DMS53 (cell line): ENCODE data around the gene APPBP2.

Source experiments
- DNase-seq: peaks from one replicate; lab custom pipeline; 2025; lab: John Stamatoyannopoulos, UW

The APPBP2 gene

GRCh38 chr17:60393840-60394723, 132.0 kb downstream of the APPBP2 start:
- peak; percentile 17 for DNase-seq
